Measurements from ENCODE around the gene C1QTNF5. TPM values are rescaled to one million over a fixed set of nuclear protein-coding genes. Genes with fewer than 3 reads are reported as not detected.
A peak's percentile ranks its signal among the peaks of the same experiment; 100 is the strongest.

Gene C1QTNF5
- total RNA-seq, 4 donors from 2014 or later: 13.0 to 46.4 (median 27.8) TPM

- Histone ChIP-seq H3K27me3 (no peaks in the 10 kb centered on the region), H3K27ac (no peak overlapping the region), H3K9me3 (no peaks in the 10 kb centered on the region), H3K4me1 (peaks cover 9 to 29% of the 10 kb centered on the region in 2 donors), H3K4me3 (replicated peaks in 1 of 3) (no peak overlapping the region), H3K36me3 (no peaks in the 10 kb centered on the region)
- intact Hi-C loops (cut with DNase I): no loop called here
- WGBS, 2 donors: 84 to 86% methylated on average over 7 of the region's 7 CpGs
- TF ChIP-seq CTCF (IDR thresholded peaks at IDR 0.05) (no peak), POLR2A (IDR thresholded peaks at IDR 0.05) (no peak)
- DNase-seq: no peak
Observed at GRCh38 chr11:119343726-119344125, 3.0 kb upstream of the C1QTNF5 start.

GRCh38 chr11:119342362-119343130 is 1.9 kb upstream of the C1QTNF5 start:
- peaks cover 9 to 40% of the 10 kb centered on the region in 2 donors for H3K4me1 ChIP-seq
- 75 to 88% methylated on average over 1 to 4 of the region's 10 CpGs for WGBS, 2 donors
- H3K4me3 ChIP-seq (replicated peaks in 1 of 3): no peak overlapping the region
- H3K9me3 ChIP-seq: no peaks in the 10 kb centered on the region
- no peak overlapping the region for H3K27ac ChIP-seq
- TF ChIP-seq POLR2A (IDR thresholded peaks at IDR 0.05) (no peak), CTCF (IDR thresholded peaks at IDR 0.05) (no peak)
- intact Hi-C loops (cut with DNase I): no loop called here
- H3K36me3 ChIP-seq: no peaks in the 10 kb centered on the region
- DNase-seq: no peak
- no peaks in the 10 kb centered on the region for H3K27me3 ChIP-seq

GRCh38 chr11:119342023-119342300 is 1.3 kb upstream of the C1QTNF5 start:
- no peak for DNase-seq
- Histone ChIP-seq H3K27me3 (no peaks in the 10 kb centered on the region), H3K36me3 (no peaks in the 10 kb centered on the region), H3K27ac (no peak overlapping the region), H3K9me3 (no peaks in the 10 kb centered on the region), H3K4me1 (peaks cover 9 to 42% of the 10 kb centered on the region in 2 donors), H3K4me3 (replicated peaks in 1 of 3) (no peak overlapping the region)
- WGBS, 2 donors: 82% methylated on average over 7 of the region's 7 CpGs; no CpG with 5 or more reads in 1 of the 2 donors
- no peak for TF ChIP-seq POLR2A (IDR thresholded peaks at IDR 0.05)
- TF ChIP-seq CTCF (IDR thresholded peaks at IDR 0.05): no peak
- intact Hi-C loops (cut with DNase I): no loop called here

GRCh38 chr11:119341222-119342022 is 739 bp upstream of the C1QTNF5 start:
- 37 to 61% methylated on average over 11 to 12 of the region's 16 CpGs for WGBS, 2 donors
- no peaks in the 10 kb centered on the region for H3K9me3 ChIP-seq
- no peak for DNase-seq
- intact Hi-C loops (cut with DNase I): no loop called here
- H3K36me3 ChIP-seq: no peaks in the 10 kb centered on the region
- H3K27ac ChIP-seq: peak overlapping the region; percentile 79 to 95 (median 80)
- no peaks in the 10 kb centered on the region for H3K27me3 ChIP-seq
- H3K4me1 ChIP-seq: peaks cover 9 to 42% of the 10 kb centered on the region in 2 donors
- TF ChIP-seq POLR2A (IDR thresholded peaks at IDR 0.05) (no peak), CTCF (IDR thresholded peaks at IDR 0.05) (no peak)
- no peak overlapping the region for H3K4me3 ChIP-seq (replicated peaks in 1 of 3)
